MM.1S (cell line): ENCODE measurements around the gene DHCR7.

Source experiments
- DNase-seq: peaks from one replicate; pipeline ENCODE4 v3.0.0-alpha.2; 2015
- H2AFZ ChIP-seq: fragments of 300-600 bp; sonication (generic); 2 replicates; pipeline ENCODE4 v1.6.0; 2016; ENCODE audit warnings: antibody characterized with exemption, low read length
- H3F3A ChIP-seq: fragments of 300-600 bp; sonication (generic); 2 replicates; pipeline ENCODE4 v1.6.1; 2016; ENCODE audit warnings: mild to moderate bottlenecking, antibody characterized with exemption, low read length, moderate library complexity, mixed read lengths; ENCODE audit not compliant: insufficient read depth
- H3K27ac ChIP-seq: fragments of 300-600 bp; sonication (generic); 2 replicates; pipeline ENCODE4 v1.5.1; 2016; ENCODE audit warnings: mild to moderate bottlenecking, low read length
- H3K27me3 ChIP-seq: fragments of 300-600 bp; sonication (generic); replicated peaks from 2 replicates; pipeline ENCODE4 v1.6.0; 2016; ENCODE audit warnings: low read length; ENCODE audit not compliant: insufficient read depth
- H3K36me3 ChIP-seq: fragments of 300-600 bp; sonication (generic); replicated peaks from 2 replicates; pipeline ENCODE4 v1.6.1; 2016; ENCODE audit warnings: mild to moderate bottlenecking, low read length, mixed read lengths; ENCODE audit not compliant: insufficient read depth
- H3K4me1 ChIP-seq: fragments of 300-600 bp; sonication (generic); 2 replicates; pipeline ENCODE4 v1.6.1; 2016; ENCODE audit warnings: low read length, mixed read lengths
- H3K4me2 ChIP-seq: fragments of 300-600 bp; sonication (generic); 2 replicates; pipeline ENCODE4 v1.6.0; 2016; ENCODE audit warnings: low read depth, low read length
- H3K4me3 ChIP-seq: fragments of 300-600 bp; sonication (generic); 2 replicates; pipeline ENCODE4 v1.5.1; 2016; ENCODE audit warnings: low read length, mixed read lengths
- H3K79me2 ChIP-seq: fragments of 300-600 bp; sonication (generic); 2 replicates; pipeline ENCODE4 v1.6.1; 2016; ENCODE audit warnings: mixed run types, low read length, mixed read lengths
- H3K9ac ChIP-seq: fragments of 300-600 bp; sonication (generic); 2 replicates; pipeline ENCODE4 v1.6.1; 2016; ENCODE audit warnings: low read length, mixed read lengths
- H3K9me2 ChIP-seq: fragments of 300-600 bp; sonication (generic); replicated peaks from 2 replicates; pipeline ENCODE4 v1.6.1; 2016; ENCODE audit warnings: mild to moderate bottlenecking, low read length, mixed read lengths; ENCODE audit not compliant: insufficient read depth
- H3K9me3 ChIP-seq: fragments of 300-600 bp; sonication (generic); replicated peaks from 2 replicates; pipeline ENCODE4 v1.6.1; 2016; ENCODE audit warnings: mild to moderate bottlenecking, low read length, mixed read lengths; ENCODE audit not compliant: insufficient read depth
- H4K20me1 ChIP-seq: fragments of 300-600 bp; sonication (generic); 2 replicates; pipeline ENCODE4 v1.6.1; 2016; ENCODE audit warnings: mild to moderate bottlenecking, low read length, moderate library complexity, mixed read lengths; ENCODE audit not compliant: insufficient read depth
- EZH2 ChIP-seq: fragments of 300-600 bp; sonication (generic); optimal IDR thresholded peaks from 2 replicates; pipeline ENCODE3; 2017; ENCODE audit warnings: low read depth, mild to moderate bottlenecking, antibody characterized with exemption, low read length, mixed read lengths
- EZH2phosphoT487 ChIP-seq: fragments of 300-600 bp; sonication (generic); IDR thresholded peaks from 2 replicates; pipeline ENCODE4 v1.6.1; 2018; ENCODE audit warnings: antibody characterized with exemption, low read length
- TF ChIP-seq, protein P1 (sequence below): fragments of 300-600 bp; sonication (generic); IDR thresholded peaks from 2 replicates; pipeline ENCODE4 v1.5.1; 2016; ENCODE audit warnings: antibody characterized with exemption, low read length, mixed read lengths

The DHCR7 gene

GRCh38 chr11:71474141-71474770, 26.1 kb upstream of the DHCR7 start:
- H3K27me3 ChIP-seq, result no peaks in the 10 kb centered on the region
- no peak for TF ChIP-seq EZH2phosphoT487
- no peak for TF ChIP-seq EZH2
- TF ChIP-seq, protein P1, sequence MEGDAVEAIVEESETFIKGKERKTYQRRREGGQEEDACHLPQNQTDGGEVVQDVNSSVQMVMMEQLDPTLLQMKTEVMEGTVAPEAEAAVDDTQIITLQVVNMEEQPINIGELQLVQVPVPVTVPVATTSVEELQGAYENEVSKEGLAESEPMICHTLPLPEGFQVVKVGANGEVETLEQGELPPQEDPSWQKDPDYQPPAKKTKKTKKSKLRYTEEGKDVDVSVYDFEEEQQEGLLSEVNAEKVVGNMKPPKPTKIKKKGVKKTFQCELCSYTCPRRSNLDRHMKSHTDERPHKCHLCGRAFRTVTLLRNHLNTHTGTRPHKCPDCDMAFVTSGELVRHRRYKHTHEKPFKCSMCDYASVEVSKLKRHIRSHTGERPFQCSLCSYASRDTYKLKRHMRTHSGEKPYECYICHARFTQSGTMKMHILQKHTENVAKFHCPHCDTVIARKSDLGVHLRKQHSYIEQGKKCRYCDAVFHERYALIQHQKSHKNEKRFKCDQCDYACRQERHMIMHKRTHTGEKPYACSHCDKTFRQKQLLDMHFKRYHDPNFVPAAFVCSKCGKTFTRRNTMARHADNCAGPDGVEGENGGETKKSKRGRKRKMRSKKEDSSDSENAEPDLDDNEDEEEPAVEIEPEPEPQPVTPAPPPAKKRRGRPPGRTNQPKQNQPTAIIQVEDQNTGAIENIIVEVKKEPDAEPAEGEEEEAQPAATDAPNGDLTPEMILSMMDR, result no peak
- no peaks in the 10 kb centered on the region for H3K79me2 ChIP-seq
- no peaks in the 10 kb centered on the region for H3K9me2 ChIP-seq
- H3K4me2 ChIP-seq, result no peak overlapping the region
- no peaks in the 10 kb centered on the region for H4K20me1 ChIP-seq
- H3K4me1 ChIP-seq, result no peaks in the 10 kb centered on the region
- no peaks in the 10 kb centered on the region for H3K36me3 ChIP-seq
- H2AFZ ChIP-seq, result no peak overlapping the region
- no peak overlapping the region for H3K27ac ChIP-seq
- DNase-seq, result no peak
- H3F3A ChIP-seq, result no peaks in the 10 kb centered on the region
- H3K9me3 ChIP-seq, result no peaks in the 10 kb centered on the region
- no peak overlapping the region for H3K4me3 ChIP-seq
- H3K9ac ChIP-seq, result no peak overlapping the region

DNA sequence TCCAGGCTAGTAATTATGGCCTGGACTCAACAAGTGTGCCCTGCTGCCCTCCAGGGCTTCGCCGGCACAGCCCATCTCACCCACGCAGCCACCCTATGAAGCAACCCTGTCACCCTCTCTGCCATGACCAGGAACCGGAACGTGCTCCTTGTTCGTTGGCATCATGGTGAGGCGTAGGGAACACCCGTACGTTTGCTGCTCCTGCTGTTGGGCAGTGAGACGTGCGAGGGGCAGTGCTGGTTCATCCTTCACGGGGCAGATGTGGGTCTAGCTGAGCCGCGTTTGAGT, 25.5 kb upstream of the DHCR7 start:
- Histone ChIP-seq H3K36me3 (no peaks in the 10 kb centered on the region), H4K20me1 (no peaks in the 10 kb centered on the region), H3K9me2 (no peaks in the 10 kb centered on the region), H3K27ac (no peak overlapping the region), H3K27me3 (no peaks in the 10 kb centered on the region), H3K4me2 (no peak overlapping the region), H3K4me3 (no peak overlapping the region), H3K9me3 (no peaks in the 10 kb centered on the region), H3K79me2 (no peaks in the 10 kb centered on the region), H3K9ac (no peak overlapping the region), H2AFZ (no peak overlapping the region), H3K4me1 (no peaks in the 10 kb centered on the region), H3F3A (no peaks in the 10 kb centered on the region)
- DNase-seq, result no peak
- TF ChIP-seq EZH2, result no peak
- no peak for TF ChIP-seq EZH2phosphoT487
- TF ChIP-seq, protein P1, result no peak

GRCh38 chr11:71472941-71473792, 25.0 kb upstream of the DHCR7 start:
- DNase-seq, result no peak
- Histone ChIP-seq H3K9me3 (no peaks in the 10 kb centered on the region), H2AFZ (no peak overlapping the region), H3K27me3 (no peaks in the 10 kb centered on the region), H3K9ac (no peak overlapping the region), H3K4me1 (no peaks in the 10 kb centered on the region), H4K20me1 (no peaks in the 10 kb centered on the region), H3K4me3 (no peak overlapping the region), H3K36me3 (no peaks in the 10 kb centered on the region), H3K4me2 (no peak overlapping the region), H3K79me2 (no peaks in the 10 kb centered on the region), H3F3A (no peaks in the 10 kb centered on the region), H3K9me2 (no peaks in the 10 kb centered on the region), H3K27ac (no peak overlapping the region)
- no peak for TF ChIP-seq EZH2
- TF ChIP-seq EZH2phosphoT487, result no peak
- TF ChIP-seq, protein P1, result no peak
